HG03460 (cell line): Measurements from ENCODE around the gene CERS4.
"Not testable (repeated sequence)": the region's sequence is repeated elsewhere in the genome, so short reads cannot be mapped to it uniquely, and the experiment has no call there.

ENCODE experiments used
- ATAC-seq: cut with Tn5 transposase; IDR thresholded peaks from one replicate; pipeline ENCODE4 v1.9.1; 2021; ENCODE audit not compliant: unreplicated experiment

The CERS4 gene

DNA sequence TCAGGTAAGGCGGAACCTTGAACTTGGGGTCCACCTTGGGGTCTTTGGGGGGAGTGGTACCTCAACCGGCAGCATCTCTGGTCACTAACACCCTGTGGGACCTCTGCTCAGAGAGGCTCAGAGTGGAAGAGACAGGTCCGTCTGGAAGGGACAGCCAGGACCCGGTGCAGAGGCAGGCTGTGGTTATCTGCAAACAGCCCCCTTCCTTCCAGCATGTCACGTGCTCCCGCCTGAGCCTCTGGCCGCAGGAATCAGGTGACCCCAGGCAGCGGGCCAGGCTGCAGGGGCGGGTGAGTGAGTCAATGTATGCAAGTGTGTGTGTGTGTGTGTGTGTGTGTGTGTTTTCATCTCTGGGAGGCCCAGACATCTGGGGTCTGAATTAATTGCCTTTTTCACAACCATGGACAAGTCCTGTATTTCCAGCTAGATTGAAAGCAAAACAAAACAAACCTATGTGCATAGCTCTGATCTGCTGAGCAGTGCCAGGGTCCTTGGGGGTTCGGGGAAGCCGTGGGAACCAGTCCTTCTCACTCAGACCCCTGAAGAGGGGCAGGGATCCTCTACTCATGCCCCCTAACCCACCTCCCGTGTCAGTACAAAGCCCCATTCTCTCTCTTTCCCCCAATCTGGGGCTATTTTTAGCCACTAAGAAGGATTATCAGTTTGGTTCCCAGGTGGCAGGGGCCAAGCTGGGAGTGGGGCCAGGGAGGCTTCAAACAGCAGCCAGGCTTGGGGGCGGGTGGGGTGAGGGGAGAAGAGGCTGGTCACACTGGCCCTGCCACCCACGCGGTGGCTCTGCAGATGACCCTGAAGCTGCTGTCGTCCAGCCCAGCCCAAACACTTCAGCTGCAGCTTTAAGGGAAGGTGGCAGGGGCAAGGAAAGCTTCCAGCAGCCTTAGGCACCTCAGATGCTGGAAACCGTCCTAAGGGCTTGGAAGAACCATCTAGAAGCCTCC, 31.4 kb downstream of the CERS4 start:
- ATAC-seq = no peak

DNA sequence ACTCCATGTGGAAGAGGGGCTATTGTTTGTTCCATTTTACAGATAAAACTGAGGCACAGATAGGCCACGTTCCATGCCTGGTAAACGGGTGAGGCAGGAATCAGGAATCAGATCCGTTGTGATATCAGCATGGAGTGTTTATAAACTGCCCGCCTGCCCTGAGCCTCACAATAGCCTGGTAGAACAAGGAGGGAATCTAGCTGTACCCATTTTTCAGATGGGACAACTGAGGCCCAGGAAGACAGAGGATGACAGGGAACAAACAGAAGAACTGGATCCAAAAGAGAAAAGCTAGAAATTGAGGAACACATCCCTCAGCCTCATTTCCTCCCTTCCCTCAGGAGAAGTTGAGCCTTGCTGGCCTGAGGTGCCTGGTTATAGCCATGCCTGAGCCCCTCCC, 32.5 kb downstream of the CERS4 start:
- ATAC-seq = no peak

DNA sequence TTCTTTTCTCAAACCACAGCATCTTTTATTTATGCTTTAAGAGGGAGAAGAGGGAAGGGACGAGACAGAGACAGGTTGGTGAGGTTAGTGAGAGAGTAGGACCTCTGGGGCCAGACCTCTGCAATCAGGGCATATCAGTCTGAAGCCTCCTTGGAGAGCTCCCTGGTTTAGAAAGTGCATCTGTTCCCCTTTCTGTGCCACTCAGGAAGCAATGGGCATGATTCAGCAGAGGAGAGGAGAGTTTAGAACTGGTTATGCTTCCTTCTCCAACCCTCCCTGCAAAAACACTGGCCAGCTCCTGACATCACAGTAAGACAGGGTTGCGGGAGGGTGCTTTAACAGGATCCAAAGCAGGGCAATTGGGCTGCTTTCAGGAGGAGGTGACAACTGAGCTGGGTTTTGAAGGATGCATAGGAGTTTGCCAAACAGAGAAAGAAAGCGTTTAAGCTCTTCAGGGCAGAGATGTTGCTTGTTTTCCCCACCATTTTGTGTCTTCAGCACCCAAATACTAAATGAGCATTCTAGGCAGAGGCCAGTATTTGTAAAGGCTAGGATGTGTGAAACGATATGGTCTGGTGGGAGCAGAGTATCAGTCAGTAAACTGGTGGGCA, 33.1 kb downstream of the CERS4 start:
- no peak for ATAC-seq

DNA sequence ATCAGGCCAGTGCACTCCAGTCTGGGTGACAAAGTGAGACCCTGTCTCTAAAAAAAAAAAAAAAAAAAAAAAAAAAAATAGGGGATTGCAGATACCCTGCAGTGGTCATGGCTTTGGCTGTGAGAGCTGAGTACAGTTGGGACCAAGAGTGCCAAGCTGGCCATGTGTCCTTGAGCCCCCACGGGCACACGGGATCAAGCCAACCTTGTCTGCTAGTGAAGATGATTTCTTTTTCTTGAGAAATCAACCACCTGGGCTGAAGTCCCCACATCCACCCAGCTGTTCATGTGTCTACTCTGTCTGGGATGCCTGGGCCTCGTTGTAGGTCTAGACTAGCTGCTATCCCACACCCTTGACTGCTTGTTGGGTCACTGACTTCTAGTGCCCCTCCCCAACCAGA, 34.0 kb downstream of the CERS4 start:
- no peak for ATAC-seq

DNA sequence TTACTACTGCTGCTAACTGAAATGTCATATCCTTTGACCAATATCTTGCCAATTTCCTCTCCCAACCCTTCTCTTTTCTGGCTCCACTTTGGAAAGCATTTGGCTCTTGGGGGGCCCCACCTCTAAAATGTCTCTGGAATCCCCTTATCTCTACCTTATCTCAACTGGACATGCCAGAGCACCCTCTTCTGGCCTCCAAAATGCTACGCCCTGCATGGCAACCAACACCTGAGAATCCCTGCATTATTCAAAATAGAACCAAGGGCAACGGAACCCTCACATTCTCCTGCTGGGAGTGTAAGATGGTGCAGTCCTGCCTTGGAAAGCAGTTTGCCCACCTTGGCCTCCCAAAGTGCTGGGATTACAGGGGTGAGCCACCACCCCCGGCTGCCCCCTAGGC, 35.3 kb downstream of the CERS4 start:
- no peak for ATAC-seq

DNA sequence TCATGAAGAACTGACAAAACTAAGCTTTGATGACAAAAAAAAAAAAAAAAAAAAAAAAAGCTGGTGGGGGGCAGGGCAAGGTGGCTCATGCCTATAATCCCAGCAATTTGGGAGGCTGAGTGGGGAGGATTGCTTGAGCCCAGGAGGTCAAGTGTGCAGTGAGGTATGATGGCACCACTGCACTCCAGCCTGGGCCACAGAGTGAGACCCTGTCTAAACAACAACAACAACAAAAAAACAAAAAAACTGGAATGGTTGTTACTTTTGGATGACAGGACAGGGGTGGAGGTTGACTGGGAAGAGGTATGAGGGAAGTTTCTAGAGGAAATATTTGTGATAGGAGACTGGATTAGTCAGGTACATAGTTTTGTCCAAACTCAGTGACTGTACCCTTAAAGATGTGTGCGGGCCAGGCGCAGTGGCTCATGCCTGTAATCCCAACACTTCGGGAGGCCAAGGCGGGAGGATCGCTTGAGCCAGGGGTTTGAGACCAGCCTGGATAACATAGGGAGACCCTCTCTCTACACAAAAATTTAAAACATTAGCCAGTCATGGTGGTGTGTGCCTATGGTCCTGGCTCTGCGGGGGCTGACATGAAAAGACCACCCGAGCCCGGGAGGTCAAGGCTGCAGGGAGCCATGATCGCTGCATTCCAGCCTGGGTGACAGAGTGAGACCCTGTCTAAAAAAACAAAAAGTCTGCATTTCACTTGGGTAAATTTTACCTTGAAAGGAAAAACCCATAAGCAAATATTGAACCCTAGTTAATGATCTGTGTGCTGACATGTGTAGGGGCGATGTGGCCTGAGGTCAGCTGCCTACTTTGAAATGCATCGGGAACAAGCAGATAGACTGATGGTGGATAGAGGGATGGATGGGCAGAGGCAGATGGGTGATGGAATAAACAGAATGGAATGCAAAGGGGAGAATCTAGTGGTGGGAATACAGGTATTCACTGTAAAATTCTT, 37.0 kb downstream of the CERS4 start:
- ATAC-seq = no peak

DNA sequence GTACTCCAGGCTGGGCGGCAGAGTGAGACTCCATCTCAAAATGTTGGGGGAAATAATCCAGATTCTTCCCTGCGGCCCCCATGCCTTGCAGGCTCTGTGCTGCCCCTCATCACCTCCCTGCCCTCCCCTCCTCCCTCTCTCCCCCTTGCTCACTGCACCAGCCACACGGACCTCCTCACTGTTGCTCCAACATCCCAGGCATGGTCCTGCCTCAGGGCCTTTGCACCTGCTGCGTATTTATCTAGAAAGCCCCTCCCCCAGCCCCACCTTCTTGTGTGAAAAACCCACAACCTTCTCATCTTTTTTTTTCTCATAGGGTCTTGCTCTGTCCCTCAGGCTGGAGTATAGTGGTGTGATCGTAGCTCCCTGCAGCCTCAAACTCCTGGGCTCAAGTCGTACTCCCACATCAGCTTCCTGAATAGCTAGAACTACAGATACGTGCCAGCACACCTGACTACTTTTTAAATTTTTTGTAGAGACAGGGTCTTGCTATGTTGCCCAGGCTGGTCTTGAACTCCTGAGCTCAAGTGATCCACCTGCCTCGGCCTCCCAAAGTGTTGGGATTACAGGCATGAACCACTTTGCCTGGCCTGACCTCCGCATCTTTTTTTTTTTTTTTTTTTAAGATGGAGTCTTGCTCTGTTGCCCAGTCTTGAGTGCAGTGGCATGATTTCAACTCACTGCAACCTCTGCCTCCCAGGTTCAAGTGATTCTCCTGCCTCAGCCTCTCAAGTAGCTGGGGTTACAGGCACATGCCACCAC, 38.1 kb downstream of the CERS4 start:
- not testable (repeated sequence) for ATAC-seq

DNA sequence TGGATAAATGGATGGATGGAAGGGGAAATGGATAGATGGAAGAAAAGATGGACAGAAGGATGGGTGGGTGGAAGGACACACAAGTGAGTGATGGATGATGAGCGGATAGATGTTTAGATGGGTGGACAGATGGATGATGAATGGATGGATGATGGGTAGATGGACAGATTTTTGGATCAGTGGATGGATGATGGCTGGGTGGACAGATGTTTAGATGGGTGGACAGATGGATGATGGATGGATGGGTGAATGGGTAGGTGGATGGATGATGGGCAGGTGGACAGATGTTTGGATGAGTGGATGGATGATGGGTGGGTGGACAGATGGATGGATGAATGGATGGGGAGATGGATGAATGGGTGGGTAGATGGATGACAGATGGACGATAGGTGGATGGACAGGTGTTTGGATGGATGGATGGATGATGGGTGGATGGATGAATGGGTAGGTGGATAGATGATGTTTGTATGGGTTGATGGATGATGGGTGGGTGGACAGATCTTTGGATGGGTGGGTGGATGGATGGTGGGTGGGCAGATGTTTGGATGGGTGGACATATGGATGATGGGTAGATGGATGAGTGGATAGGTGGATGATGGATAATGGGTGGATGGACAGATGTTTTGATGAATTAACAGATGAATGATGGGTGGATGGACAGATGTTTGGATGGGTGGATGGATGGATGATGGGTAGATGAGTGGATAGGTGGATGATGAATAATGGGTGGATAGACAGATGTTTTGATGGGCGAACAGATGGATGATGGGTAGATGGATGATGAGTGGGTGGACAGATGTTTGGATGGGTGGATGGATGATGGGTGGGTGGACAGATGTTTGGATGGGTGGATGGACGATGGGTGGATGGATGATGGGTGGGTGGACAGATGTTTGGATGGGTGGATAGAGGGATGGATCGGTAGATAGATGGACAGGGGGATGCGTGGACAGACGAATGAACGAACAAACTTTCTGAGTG, 39.5 kb downstream of the CERS4 start:
- no peak for ATAC-seq

DNA sequence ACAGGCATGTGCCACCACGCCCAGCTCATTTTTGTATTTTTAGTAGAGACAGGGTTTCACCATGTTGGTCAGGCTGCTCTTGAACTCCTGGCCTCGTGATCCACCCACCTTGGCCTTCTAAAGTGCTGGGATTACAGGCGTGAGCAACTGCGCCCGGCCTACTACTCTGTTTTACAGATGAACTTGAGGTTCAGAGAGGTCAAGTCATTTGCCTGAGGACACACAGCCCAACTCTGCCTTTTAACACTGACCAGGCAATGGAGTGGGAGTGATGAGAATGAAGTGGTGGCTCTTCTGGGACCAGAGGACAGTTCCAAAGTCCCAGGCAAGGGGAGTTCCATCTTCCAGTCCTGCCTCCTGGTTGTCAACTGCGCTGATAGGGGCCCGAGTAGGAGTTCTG, 41.4 kb downstream of the CERS4 start:
- ATAC-seq = no peak

DNA sequence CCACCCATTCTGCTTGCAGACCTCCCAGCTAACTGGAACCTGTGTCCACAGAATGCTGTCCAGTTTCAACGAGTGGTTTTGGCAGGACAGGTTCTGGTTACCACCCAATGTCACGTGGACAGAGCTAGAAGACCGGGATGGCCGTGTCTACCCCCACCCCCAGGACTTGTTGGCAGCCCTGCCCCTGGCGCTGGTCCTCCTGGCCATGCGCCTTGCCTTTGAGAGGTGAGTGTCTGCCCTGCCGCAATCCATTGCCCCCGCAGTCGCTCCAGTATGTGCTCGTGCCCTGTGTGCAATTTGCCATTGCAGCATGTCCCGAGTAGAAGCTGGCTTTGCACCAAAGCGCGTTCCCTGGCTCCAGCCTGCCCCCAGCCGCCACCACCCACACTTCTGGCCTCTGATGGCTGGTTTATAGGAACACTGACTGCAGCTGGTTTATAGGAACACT, 41.9 kb downstream of the CERS4 start:
- no peak for ATAC-seq

DNA sequence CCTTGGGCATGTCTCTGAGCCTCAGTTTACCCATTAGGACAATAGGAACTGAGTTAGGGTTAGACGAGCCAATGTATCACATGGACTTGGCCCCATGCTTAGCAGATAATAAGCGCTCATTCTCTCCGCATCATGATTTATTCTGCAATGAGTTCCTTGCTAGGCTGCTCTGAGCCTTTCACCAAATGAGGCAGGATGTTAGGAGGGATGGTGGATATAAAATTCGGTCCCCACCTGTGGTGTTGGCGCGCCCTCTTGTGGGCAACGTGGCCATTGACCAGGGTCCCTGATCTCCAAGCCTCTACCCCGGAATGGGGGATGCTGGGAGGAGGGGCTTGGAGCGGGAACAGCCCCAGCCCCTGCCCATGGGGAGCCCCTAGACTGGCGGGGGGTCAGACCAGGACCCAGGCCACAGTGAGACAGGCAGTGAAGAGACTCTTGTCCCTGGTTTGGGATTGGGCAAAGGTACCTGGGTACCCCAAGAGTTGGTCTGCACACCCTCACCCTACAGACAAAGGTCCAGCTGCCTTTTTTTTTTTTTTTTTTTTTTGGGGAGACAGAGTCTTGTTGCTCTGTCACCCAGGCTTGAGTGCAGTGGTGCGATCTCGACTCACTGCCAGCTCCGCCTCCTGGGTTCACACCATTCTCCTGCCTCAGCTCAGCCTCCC, 43.9 kb downstream of the CERS4 start:
- ATAC-seq = no peak

DNA sequence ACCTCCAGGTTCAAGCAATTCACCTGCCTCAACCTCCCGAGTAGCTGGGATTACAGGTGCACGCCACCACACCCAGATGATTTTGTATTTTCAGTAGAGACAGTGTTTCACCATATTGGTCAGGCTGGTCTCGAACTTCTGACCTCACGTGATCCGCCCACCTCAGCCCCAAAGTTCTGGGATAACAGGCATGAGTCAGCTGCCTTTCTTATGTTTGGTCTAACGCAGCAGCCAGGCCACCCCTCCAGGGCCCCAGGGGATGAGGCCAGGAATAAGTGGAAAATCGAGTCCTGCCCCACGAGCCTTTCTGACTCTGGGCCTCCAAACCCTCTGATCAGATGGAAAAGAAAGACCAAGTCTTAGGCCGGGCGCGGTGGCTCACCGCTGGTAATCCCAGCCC, 44.5 kb downstream of the CERS4 start:
- ATAC-seq = no peak

DNA sequence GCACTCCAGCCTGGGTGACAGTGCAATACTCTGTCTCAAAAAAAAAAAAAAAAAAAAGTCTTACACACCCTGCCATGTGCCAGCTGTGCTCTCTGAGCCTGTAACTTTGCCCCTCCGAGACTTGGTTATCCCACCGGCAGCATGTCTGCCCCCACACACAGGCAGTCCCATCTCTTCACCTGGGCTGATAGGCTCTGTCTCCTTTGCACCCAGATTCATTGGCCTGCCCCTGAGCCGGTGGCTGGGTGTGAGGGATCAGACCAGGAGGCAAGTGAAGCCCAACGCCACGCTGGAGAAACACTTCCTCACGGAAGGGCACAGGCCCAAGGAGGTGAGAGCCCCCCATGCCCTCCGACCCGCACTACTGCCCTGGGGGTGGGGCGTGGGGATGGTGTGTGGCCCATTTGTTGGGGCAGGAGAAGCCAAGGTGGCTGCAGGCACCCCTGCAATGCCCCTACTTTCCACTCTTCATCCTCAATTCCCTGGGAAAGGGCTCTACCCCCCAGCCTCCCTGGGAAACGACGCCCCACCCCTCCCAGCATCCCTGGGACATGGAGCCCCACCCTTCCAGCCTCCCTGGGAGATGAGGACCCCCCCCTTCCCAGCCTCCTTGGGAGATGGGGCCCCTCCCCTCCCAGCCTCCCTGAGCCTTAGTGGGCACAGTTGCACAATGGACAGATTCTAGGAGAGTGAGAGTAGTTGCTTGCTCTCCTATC, 45.3 kb downstream of the CERS4 start:
- ATAC-seq = no peak

DNA sequence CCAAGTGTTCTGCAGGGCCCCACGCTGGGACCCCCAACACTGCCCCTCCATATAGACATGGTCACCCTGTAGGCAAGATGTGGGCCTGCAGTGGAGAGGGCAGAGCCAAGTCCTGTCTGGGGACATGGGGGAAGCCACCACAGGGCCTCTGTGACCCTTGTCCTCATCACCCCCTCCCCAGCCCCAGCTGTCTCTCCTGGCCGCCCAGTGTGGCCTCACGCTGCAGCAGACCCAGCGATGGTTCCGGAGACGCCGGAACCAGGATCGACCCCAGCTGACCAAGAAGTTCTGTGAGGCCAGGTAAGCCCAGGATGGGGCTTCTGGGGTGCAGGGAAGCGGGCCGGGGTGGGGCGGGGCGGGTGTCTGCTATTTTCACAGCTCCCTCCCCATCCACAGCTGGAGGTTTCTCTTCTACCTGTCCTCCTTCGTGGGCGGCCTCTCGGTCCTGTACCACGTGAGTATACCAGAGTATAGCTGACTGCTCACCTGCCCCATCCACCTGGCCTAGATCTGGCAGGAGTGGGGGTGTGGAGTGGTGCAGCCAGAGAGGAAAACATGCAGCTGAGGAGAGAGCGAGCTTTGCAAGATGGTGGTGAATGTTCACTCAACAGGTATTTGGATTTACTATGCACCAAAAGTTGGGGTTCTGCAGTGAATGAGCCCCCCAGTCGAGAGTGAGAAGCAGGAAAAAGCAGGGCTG, 46.4 kb downstream of the CERS4 start:
- no peak for ATAC-seq

DNA sequence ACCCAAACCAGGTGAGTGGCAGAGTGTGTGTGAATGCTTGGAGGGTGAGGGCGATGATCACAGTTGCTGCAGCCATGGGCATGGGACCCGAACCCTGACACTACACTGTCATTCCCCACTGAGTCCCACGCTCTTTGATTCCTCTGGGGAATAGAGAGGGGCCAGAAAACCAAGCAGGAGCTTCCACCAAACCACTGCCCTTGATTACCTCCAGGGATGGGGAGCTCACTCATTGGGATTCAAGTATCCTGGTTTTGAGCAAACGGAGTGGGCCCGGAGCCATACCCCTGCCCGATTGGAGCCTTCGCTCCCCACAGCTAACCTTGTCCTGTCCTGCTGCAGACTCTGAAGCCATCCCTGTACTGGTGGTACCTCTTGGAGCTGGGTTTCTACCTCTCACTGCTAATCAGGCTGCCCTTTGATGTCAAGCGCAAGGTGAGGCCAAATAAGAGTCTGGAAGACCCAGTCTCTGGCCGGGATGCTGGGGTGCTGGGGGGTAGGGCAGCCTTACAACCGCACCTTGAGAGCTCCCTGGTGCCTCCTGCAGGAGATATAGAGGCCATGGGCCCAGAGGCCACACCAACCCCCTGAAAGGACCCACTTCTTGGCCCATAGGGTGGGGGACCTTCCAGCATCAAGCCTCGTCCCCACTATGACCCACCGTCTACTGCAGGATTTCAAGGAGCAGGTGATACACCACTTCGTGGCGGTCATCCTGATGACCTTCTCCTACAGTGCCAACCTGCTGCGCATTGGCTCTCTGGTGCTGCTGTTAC, 47.3 kb downstream of the CERS4 start:
- no peak for ATAC-seq

DNA sequence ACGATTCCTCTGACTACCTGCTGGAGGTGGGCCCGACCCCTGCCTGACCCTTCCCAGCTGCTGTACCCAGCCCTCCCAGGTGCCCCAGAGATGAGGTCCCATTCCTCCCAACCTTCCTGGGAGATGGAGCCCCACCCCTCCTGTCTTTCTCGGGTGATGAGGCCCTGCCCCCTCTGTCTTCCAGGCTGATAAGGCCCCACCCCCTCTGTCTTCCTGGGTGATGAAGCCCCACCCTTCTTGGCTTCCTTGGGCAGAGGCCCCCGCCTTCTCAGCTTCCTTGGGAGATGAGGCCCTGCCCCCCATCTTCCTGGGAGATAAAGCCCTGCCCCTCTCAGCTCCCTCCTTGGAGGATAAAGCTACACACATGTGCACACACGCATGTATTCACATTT, 47.9 kb downstream of the CERS4 start:
- no peak for ATAC-seq
